Spleen (tissue), 11 donors: ENCODE data around the gene GRPEL1. TPM values are rescaled to one million over a fixed set of nuclear protein-coding genes. Genes with fewer than 3 reads are reported as not detected.
A peak's percentile ranks its signal among the peaks of the same experiment; 100 is the strongest.

Experiments used
- DNase-seq: peaks from one replicate; pipeline ENCODE4 v3.0.0-alpha.2; 2020
- H3K27ac ChIP-seq, 8 donors: fragments of 200-600 bp; sonication (generic) in 7 of 8; 1 replicate in 4 of 8; 2 replicates in 4 of 8; pipeline versions ENCODE4 v1.5.0 to v1.8.0; 2016 to 2021; ENCODE audit warnings: inconsistent platforms in 4 of 8, mild to moderate bottlenecking in 4 of 8, moderate library complexity in 1 of 8
- H3K27me3 ChIP-seq, 7 donors: fragments of 200-600 bp; sonication (generic) in 6 of 7; replicated peaks in 1 of 7; 1 replicate in 4 of 7; 2 replicates in 3 of 7; pipeline versions ENCODE4 v1.5.0 to v1.8.0; 2016 to 2021; ENCODE audit warnings: inconsistent platforms in 3 of 7, mild to moderate bottlenecking in 1 of 7
- H3K36me3 ChIP-seq, 6 donors: fragments of 200-600 bp; sonication (generic) in 5 of 6; 1 replicate in 4 of 6; 2 replicates in 2 of 6; pipeline versions ENCODE4 v1.5.0 to v1.8.0; 2016 to 2021; ENCODE audit warnings: inconsistent platforms in 2 of 6
- H3K4me1 ChIP-seq, 6 donors: fragments of 200-600 bp; sonication (generic) in 5 of 6; 1 replicate in 3 of 6; 2 replicates in 3 of 6; pipeline versions ENCODE4 v1.5.0 to v1.8.0; 2016 to 2021; ENCODE audit warnings: inconsistent platforms in 3 of 6
- H3K4me3 ChIP-seq, 8 donors: fragments of 200-600 bp; sonication (generic) in 7 of 8; 1 replicate in 4 of 8; 2 replicates in 4 of 8; pipeline versions ENCODE4 v1.5.0 to v1.8.0; 2016 to 2021; ENCODE audit warnings: inconsistent platforms in 4 of 8, mild to moderate bottlenecking in 4 of 8, moderate library complexity in 2 of 8
- H3K9me3 ChIP-seq, 8 donors: fragments of 200-600 bp; sonication (generic) in 7 of 8; 1 replicate in 4 of 8; 2 replicates in 4 of 8; pipeline versions ENCODE4 v1.5.0 to v1.8.0; 2016 to 2021; ENCODE audit warnings: inconsistent platforms in 4 of 8
- CTCF ChIP-seq, 11 experiments: fragments of 200-600 bp in 7 of 11; fragments of 450-650 bp in 4 of 11; sonication (generic) in 4 of 11; IDR thresholded peaks in 8 of 11; conservative IDR thresholded peaks in 3 of 11; 1 replicate in 7 of 11; 2 replicates in 4 of 11; pipeline versions ENCODE4 v1.4.0 to v1.8.0; 2016 to 2021; ENCODE audit warnings: antibody characterized with exemption in 11 of 11, inconsistent platforms in 4 of 11, mild to moderate bottlenecking in 1 of 11
- POLR2A ChIP-seq, 3 donors: fragments of 450-650 bp; IDR thresholded peaks; one replicate each; pipeline ENCODE4 v1.5.1; 2017; ENCODE audit warnings: antibody characterized with exemption in 3 of 3, mild to moderate bottlenecking in 1 of 3
- POLR2AphosphoS5 ChIP-seq, 3 donors: sonication (generic); formaldehyde crosslinking; IDR thresholded peaks; one replicate each; pipeline ENCODE4 v1.5.1; 2017; ENCODE audit warnings: antibody characterized with exemption in 3 of 3
- WGBS, 5 donors: extraction: QIAGEN DNeasy Blood & Tissue Kit in 3 of 5; methylation state at CpG; one replicate each; pipeline versions ENCODE4 v1.1.5 to v1.1.7; 2013 to 2018; 5-methylcytosine and 5-hydroxymethylcytosine counted together
- intact Hi-C: fragments of 100-400 bp; cut with DNase I; formaldehyde crosslinking; loops from one replicate; pipeline ENCODE4 v1.15.0; 2023; ENCODE audit warnings: low total_unique reads
- polyA plus RNA-seq, 3 donors: library from polyadenylated mRNA; stranded (reverse); fragments of 200-250 nt; gene quantifications; one replicate each; pipeline ENCODE4 v1.2.1, GENCODE V29; 2013
- total RNA-seq, 7 donors: library from RNA; depleted of rRNA in 3 of 7; stranded (reverse); fragments of >200 nt in 3 of 7; fragmentation: NEBNext Ultra II Directional in 4 of 7; extraction: Animal tissue kit (Norgen Biotek cat#: 25700) in 4 of 7; gene quantifications; one replicate each; pipeline versions ENCODE4 v1.1.0 to v1.2.1, GENCODE V29; 2016 to 2021
- donor health status: healthy with polysubstance abuse.
- donor health status: DM: no; HTN: no; CAD: no; lungs with moderate emphysema.
- donor health status: DM: no; HTN: no; CAD: no.
- donor health status: Bipolar disorder and iron deficiency.
- donor health status: healthy.
- donor health status: DM: no; HTN: no; CAD: no.
- donor health status: DM: yes; HTN: yes; CAD: no.

The GRPEL1 gene
- total and polyA plus RNA-seq, 10 donors = 17.6 to 42.7 (median 31.0) TPM

- peak overlapping the region in 7 of 8 donors; percentile 51 to 86 (median 64) for H3K27ac ChIP-seq
- H3K36me3 ChIP-seq = peaks cover 0 to 96% (median 43%) of the 10 kb centered on the region in 6 donors
- TF ChIP-seq POLR2AphosphoS5 (IDR thresholded peaks at IDR 0.05) (peak in 2 of 3 donors; percentile 23 to 72), CTCF (IDR thresholded peaks at IDR 0.05 in 8 of 11, conservative IDR thresholded peaks at IDR 0.05 in 3 of 11) (no peak)
- H3K4me3 ChIP-seq = peak overlapping the region in 1 of 8 donors; percentile 46
- 22 to 62% (median 46%) methylated on average over 12 to 20 of the region's 20 CpGs for WGBS, 5 donors
- H3K9me3 ChIP-seq = no peaks in the 10 kb centered on the region
- intact Hi-C loops = no loop called here
- no peaks in the 10 kb centered on the region for H3K27me3 ChIP-seq
- peak; percentile 93 for DNase-seq
- peaks cover 9 to 88% (median 39%) of the 10 kb centered on the region in 6 donors for H3K4me1 ChIP-seq
Observed at GRCh38 chr4:7052923-7053715, 14.7 kb downstream of the GRPEL1 start.

- Histone ChIP-seq H3K4me1 (peaks cover 9 to 91% (median 44%) of the 10 kb centered on the region in 6 donors), H3K36me3 (peaks cover 0 to 96% (median 41%) of the 10 kb centered on the region in 6 donors), H3K27me3 (no peaks in the 10 kb centered on the region), H3K9me3 (no peaks in the 10 kb centered on the region), H3K27ac (peak overlapping the region in 6 of 8 donors; percentile 22 to 86 (median 72)), H3K4me3 (no peak overlapping the region)
- WGBS, 5 donors = 65 to 82% (median 74%) methylated on average over 9 to 14 of the region's 14 CpGs
- TF ChIP-seq POLR2AphosphoS5 (IDR thresholded peaks at IDR 0.05) (peak in 1 of 3 donors; percentile 24), POLR2A (IDR thresholded peaks at IDR 0.05) (no peak)
- DNase-seq = peak; percentile 71
- intact Hi-C loops = no loop called here
Observed at GRCh38 chr4:7052313-7052712, 15.6 kb downstream of the GRPEL1 start.

GRCh38 chr4:7051905-7052304 is 16.0 kb downstream of the GRPEL1 start:
- peak; percentile 76 for DNase-seq
- peaks cover 9 to 91% (median 48%) of the 10 kb centered on the region in 6 donors for H3K4me1 ChIP-seq
- intact Hi-C loops = no loop called here
- H3K4me3 ChIP-seq = no peak overlapping the region
- 72 to 81% (median 79%) methylated on average over 2 to 14 of the region's 14 CpGs for WGBS, 5 donors
- TF ChIP-seq POLR2AphosphoS5 (IDR thresholded peaks at IDR 0.05) (peak in 2 of 3 donors; percentile 24 to 43), CTCF (IDR thresholded peaks at IDR 0.05 in 8 of 11, conservative IDR thresholded peaks at IDR 0.05 in 3 of 11) (no peak)
- peaks cover 0 to 96% (median 37%) of the 10 kb centered on the region in 6 donors for H3K36me3 ChIP-seq
- H3K9me3 ChIP-seq = no peaks in the 10 kb centered on the region
- no peaks in the 10 kb centered on the region for H3K27me3 ChIP-seq
- peak overlapping the region in 3 of 8 donors; percentile 51 to 86 (median 80) for H3K27ac ChIP-seq

GRCh38 chr4:7051144-7051495 is 16.7 kb downstream of the GRPEL1 start:
- H3K27ac ChIP-seq = no peak overlapping the region
- H3K27me3 ChIP-seq = no peaks in the 10 kb centered on the region
- WGBS, 5 donors = 91 to 95% (median 94%) methylated on average over 11 to 12 of the region's 12 CpGs
- H3K9me3 ChIP-seq = no peaks in the 10 kb centered on the region
- DNase-seq = peak; percentile 71
- TF ChIP-seq POLR2AphosphoS5 (IDR thresholded peaks at IDR 0.05) = peak in 1 of 3 donors; percentile 13
- no peak for TF ChIP-seq POLR2A (IDR thresholded peaks at IDR 0.05)
- no peak for TF ChIP-seq CTCF (IDR thresholded peaks at IDR 0.05 in 8 of 11, conservative IDR thresholded peaks at IDR 0.05 in 3 of 11)
- intact Hi-C loops = no loop called here
- no peak overlapping the region for H3K4me3 ChIP-seq
- H3K36me3 ChIP-seq = peaks cover 0 to 96% (median 29%) of the 10 kb centered on the region in 6 donors
- H3K4me1 ChIP-seq = peaks cover 13 to 92% (median 55%) of the 10 kb centered on the region in 6 donors
